A549 treated with Mapracorat at 1 μM for 4 hours (cell line): ENCODE measurements around the gene WDR5B. TPM values are rescaled to one million over a fixed set of nuclear protein-coding genes. Genes with fewer than 3 reads are reported as not detected.

Experiments
- total RNA-seq: library from RNA; stranded (reverse); fragments of 200-300 nt; extraction: Qiagen RNA extraction; gene quantifications from 5 replicates; pipeline ENCODE4 v1.2.3, GENCODE V29; 2022

The WDR5B gene
- total RNA-seq: 2.5 to 3.7 TPM (median 3.4 TPM) in 5 replicates

DNA sequence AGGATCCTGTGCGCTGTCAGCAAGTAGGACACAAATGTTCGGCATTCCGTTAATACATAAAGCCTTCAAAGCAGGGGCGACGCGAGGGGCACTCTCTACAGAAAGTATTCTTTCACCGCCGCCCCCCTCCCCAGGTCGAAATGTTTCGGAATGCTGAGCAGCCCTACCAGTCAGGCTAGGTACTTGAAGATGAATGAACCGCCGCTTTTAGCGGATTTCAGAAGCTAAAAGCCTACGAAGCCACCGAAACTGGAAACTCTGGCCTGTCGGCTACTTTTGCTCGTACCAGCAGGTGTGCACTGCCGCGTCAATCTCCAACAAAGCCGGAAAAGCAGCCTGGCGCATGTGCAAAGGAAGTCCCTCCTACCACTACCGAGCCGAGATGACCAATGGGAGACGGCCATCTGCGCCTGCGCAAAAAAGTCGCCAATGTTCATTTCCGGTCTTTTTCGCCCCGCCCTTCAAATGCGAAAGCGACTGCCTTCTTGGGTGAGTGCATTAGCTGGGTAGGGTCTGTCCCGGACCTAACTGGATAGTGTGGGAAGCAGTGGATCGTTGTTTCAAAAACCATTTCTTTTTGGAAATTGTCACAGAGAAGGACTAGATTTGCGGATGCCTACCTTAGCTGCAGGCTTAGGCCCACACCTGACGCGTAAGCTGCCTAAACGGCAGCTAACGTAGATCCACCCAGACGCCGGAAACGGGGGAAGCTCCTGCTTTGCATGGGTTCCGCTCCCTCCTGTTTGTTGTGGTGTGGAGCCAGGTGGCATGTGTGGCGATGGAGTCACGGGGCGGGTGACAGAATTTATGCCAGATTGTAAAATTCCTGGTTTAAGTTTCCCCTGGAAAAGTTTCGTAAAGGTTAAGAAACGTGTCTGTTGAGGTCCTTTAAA, at the start of gene WDR5B:
Gene WDR5B (minus strand): TSS at position 301 of the 893 bp plus-strand sequence. CDS start 534 bp downstream, outside the sequence.

GRCh38 chr3:122383771-122384697, 31.8 kb downstream of the WDR5B start, which contains the start of gene FAM162A:
Gene FAM162A (plus strand): TSS chr3:122384182. CDS start chr3:122384266, 84 bp downstream.

DNA sequence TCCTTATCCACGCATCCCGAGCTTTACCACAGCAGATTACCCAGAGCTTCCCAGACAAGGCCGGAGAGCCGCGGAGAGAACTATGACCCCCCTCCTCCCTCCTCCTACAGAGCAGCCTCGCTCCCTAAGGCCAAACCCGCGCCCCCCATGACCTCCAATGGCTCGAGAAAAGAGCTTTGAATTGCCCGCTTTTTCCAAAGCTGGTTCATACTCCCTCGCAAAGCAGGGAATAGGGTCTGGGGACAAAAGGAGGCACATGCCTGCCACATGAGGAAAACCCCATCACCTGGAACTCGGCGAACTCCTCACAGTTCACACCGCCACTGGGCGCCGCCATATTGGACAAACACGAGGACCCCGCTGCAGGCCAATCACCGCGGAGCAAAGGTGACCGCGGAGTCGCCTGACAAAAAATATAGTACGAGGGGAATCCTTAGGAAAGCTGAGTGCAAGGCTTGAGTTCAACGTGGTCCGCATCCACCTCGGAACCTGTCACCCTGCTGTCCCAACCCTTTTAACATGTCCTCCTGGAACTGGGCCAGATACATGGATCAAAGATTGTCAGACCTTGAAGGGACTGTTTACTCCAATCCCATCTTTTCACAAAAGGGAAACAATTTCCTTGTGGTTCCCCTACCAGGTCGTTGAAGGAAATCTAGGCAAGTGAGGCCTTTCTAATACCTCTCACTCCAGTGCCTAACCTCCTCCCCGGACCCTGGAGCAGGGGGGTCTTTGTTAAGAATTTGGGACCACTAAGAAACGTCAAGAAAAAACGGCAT, 32.8 kb downstream of the WDR5B start, which contains the start of gene MIX23:
Gene MIX23 (minus strand): TSS at position 344 of the 779 bp plus-strand sequence. CDS start 7 bp downstream, at position 337.

Other genes with a start within 250 kb of the WDR5B start
- gene CASR, start 232.4 kb downstream of the WDR5B start, total RNA-seq: not detected in 5 replicates
- gene CSTA, start 90.8 kb downstream of the WDR5B start, total RNA-seq: 0.93 to 1.4 TPM (median 1.1 TPM) in 5 replicates
- gene MIX23, start 32.8 kb downstream of the WDR5B start, total RNA-seq: 42.8 to 76.4 TPM (median 50.1 TPM) in 5 replicates
- 31.3 to 36.7 TPM (median 34.7 TPM) in 5 replicates for gene FAM162A, start 31.9 kb downstream of the WDR5B start, total RNA-seq
- 54.3 to 67.7 TPM (median 63.5 TPM) in 5 replicates for gene KPNA1, start 98.9 kb upstream of the WDR5B start, total RNA-seq
- gene PARP9, start 148.2 kb upstream of the WDR5B start, total RNA-seq: 5.1 to 6.1 TPM (median 5.5 TPM) in 5 replicates
- 7.2 to 9.0 TPM (median 8.1 TPM) in 5 replicates for gene DTX3L, start 148.3 kb upstream of the WDR5B start, total RNA-seq
- gene PARP15, start 161.6 kb upstream of the WDR5B start, total RNA-seq: not detected in 5 replicates